RWPE1 (cell line): ENCODE measurements around the gene NR1I3.

Experiments used
- CTCF ChIA-PET: fragments of 350-600 bp; sonication (Branson Sonifier 250); formaldehyde crosslinking; extraction: SDS; loops from one replicate; lab custom pipeline; 2021; lab: Yijun Ruan, JAX
- POLR2A ChIA-PET: fragments of 400-600 bp; formaldehyde crosslinking; extraction: SDS; loops from one replicate; lab custom pipeline; 2020; ENCODE audit warnings: antibody characterized with exemption; ENCODE audit not compliant: low non-redundant PET; lab: Yijun Ruan, JAX
- DNase-seq: peaks from one replicate; pipeline ENCODE4 v3.0.0; 2012; ENCODE audit warnings: low spot score
- H3K27ac ChIP-seq: fragments of 450-650 bp; 2 replicates; pipeline ENCODE4 v1.5.1; 2017
- TF ChIP-seq, protein P1 (sequence below): fragments of 450-650 bp; conservative IDR thresholded peaks from 2 replicates; pipeline ENCODE4 v1.5.1; 2017; ENCODE audit warnings: low read depth, mild to moderate bottlenecking

NR1I3 gene

DNA sequence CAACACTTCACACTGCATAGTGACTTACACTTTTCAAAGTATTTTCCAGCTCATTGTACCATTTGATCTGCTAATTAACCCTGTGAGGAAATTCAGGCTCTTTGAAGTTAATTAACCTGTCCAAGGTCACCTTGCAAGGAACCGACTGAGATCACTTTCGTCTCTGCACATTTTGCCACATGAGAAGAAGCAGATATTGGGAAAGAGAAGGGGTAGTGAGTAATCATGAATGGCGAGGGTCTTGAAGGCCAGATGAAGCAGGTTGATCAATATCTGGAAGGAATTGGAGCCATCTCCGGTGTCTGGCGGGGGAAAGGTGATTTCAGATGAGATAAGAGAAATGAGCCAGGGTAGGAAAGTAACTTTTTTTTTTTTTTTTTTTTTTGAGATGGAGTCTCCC, 18.0 kb downstream of the NR1I3 start:
- H3K27ac ChIP-seq = no peak overlapping the region
- TF ChIP-seq, protein P1, sequence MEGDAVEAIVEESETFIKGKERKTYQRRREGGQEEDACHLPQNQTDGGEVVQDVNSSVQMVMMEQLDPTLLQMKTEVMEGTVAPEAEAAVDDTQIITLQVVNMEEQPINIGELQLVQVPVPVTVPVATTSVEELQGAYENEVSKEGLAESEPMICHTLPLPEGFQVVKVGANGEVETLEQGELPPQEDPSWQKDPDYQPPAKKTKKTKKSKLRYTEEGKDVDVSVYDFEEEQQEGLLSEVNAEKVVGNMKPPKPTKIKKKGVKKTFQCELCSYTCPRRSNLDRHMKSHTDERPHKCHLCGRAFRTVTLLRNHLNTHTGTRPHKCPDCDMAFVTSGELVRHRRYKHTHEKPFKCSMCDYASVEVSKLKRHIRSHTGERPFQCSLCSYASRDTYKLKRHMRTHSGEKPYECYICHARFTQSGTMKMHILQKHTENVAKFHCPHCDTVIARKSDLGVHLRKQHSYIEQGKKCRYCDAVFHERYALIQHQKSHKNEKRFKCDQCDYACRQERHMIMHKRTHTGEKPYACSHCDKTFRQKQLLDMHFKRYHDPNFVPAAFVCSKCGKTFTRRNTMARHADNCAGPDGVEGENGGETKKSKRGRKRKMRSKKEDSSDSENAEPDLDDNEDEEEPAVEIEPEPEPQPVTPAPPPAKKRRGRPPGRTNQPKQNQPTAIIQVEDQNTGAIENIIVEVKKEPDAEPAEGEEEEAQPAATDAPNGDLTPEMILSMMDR = no peak
- ChIA-PET CTCF (interaction anchor here (0.6 kb wide), 1 partner anchor 168 kb away, joined by 4 read pairs; no protein-coding TSS in a partner anchor), POLR2A (interaction anchor here (0.6 to 0.7 kb wide), 2 partner anchors 32 to 1955 kb away, joined by 3 to 4 read pairs; no protein-coding TSS in a partner anchor)
- DNase-seq = no peak

DNA sequence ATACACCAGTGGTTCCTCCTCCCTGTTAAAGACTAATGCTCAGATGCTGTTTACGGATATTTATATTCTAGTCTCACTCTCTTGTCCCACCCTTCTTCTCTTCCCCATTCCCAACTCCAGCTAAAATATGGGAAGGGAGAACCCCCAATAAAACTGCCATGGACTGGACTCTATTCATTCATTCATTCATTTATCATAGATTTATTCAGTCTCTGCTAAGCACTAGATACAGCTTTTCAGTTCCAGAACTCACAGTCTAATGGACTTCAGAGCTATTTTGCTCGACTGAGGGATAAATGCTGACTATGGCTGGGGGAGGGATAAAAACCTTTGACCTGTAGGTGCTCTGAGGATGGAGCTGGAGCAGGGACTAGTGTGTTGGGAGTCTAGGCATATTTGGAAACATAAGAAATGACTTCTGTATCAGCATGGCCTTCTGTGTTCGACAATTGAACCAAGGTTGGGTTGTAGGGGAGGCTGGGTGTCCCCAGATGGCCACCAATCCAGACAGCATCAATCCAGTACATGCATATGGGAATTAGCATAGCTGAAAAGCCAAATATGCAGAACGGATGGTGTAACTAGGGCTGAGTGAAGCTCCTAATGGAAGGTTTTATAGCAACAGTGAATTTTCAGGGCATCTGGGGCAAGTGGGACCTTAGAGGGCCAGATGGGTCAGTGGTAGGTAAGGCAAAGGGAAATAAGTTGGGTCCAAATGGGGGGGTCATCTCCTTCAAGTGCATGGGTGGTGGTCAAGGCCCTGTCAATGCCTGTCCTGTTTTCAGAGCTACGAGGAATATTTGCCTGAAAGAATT, 18.7 kb downstream of the NR1I3 start:
- POLR2A ChIA-PET = interaction anchor here (0.6 to 0.7 kb wide), 2 partner anchors 33 to 1956 kb away, joined by 3 to 4 read pairs; no protein-coding TSS in a partner anchor
- no peak overlapping the region for H3K27ac ChIP-seq
- no peak for DNase-seq
- CTCF ChIA-PET = interaction anchor here (0.5 to 1.0 kb wide), 3 partner anchors 9 to 168 kb away, joined by 3 to 4 read pairs (median 3); no protein-coding TSS in a partner anchor
- TF ChIP-seq, protein P1 = no peak

DNA sequence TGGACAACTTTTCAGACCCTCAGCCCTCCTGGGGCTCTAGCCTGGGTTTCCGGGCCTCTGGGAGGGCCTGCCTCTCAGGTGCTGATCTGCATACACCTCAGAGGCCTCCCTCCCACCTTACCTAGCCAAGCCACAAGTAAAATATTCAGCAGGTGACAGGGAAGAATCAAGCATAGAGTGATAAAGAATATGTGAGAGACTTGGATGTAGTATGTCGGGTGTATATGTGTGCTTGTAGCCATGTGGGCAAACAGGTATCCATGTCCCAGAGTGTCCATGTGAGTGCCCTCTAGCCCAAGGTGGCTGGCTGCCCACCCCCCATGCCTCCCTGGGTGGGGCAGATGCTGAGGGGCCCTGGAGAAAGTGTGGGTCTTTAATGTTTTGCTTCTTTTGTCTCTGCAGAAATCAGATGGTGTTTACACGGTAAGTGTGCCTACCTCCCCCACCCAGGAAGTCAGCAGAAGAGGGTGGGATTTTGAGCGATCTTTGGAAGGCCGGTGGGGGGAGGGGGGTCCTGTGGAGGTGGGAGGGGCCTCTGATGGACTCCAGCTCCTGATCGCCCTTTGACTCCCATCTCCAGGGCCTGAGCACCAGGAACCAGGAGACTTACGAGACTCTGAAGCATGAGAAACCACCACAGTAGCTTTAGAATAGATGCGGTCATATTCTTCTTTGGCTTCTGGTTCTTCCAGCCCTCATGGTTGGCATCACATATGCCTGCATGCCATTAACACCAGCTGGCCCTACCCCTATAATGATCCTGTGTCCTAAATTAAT, 19.5 kb downstream of the NR1I3 start:
- no peak overlapping the region for H3K27ac ChIP-seq
- ChIA-PET POLR2A (no interaction called here), CTCF (interaction anchor here (0.5 to 1.1 kb wide), 3 partner anchors 8 to 73 kb away, joined by 3 read pairs; no protein-coding TSS in a partner anchor)
- TF ChIP-seq, protein P1 = no peak
- DNase-seq = no peak

DNA sequence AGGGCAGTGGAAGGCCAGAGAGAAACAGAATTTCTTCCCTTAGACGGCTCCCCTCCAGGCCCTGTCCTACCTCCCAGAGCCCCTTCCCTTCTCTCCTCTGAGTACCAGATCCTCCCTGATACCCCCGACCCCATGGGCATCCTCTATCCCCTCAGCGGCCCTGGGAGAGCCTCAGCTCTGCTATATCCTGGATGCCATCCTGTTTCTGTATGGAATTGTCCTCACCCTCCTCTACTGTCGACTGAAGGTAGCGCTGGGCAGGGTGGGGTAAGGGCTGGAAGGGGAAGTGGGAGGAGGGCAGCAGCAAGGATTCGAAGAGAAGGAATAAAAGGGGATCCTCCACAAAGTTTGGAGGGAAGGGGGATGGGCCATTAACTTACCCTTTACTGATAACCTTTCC, 20.2 kb downstream of the NR1I3 start:
- ChIA-PET POLR2A (no interaction called here), CTCF (interaction anchor here (0.6 to 1.1 kb wide), 2 partner anchors 9 to 73 kb away, joined by 3 read pairs; no protein-coding TSS in a partner anchor)
- DNase-seq = no peak
- TF ChIP-seq, protein P1 = no peak
- H3K27ac ChIP-seq = no peak overlapping the region

DNA sequence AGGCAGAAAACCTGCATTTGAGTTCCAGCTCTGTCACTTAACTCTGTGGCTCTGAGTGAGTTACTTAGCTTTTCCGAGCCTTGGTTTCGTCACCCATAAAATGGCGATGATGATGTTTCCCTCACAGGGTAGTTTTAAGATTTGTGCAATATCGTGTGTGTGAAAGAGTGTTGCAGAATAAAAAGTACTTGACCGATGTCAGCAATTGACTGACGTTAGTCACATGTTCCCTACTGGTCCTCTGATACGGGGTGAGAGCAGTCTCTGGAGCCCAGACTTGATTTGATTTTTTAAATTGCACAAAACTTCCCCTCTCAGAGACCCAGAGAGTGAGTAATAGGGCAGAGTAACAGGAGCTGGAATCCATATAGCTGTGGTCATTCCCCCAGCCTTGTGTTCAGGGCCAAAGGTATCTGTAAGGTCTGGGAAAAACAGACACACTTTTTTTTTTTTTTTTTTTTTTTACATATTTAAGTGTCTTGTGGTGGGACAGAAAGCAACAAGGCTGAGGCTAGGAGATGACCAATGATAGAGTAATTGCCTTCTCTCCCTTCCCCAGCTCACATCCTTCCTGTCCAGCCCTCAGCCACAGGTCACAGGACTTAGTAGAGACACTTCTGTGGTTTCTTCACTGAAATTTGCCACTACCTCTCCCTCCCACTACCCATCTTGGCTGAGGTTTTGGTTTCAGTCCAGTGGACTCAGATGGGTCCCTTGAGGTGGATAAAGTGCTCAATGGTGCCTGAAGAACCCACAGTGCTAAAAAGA, 20.9 kb downstream of the NR1I3 start:
- ChIA-PET CTCF (interaction anchor here (0.6 kb wide), 1 partner anchor 9 kb away, joined by 3 read pairs; no protein-coding TSS in a partner anchor), POLR2A (no interaction called here)
- H3K27ac ChIP-seq = no peak overlapping the region
- DNase-seq = no peak
- TF ChIP-seq, protein P1 = no peak

DNA sequence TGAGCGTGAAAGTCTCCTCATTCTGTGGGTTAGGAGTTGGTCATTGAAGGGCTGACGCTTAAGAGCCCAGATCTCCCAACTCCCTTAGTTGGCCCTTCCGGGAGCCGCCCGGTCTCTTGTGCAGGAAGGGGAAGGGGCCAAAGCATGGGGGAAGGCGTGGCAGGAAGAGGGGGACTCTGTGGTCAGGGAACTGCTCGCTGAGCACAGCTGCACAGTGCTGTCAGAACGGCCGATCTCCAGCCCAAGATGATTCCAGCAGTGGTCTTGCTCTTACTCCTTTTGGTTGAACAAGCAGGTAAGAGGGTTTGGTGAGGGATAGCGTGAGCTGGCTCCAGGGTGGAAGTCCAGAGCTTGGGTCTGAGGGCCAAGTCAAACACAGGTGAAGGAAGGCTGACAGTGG, 22.9 kb downstream of the NR1I3 start, which contains the start of gene FCER1G:
Gene FCER1G (plus strand): TSS at position 220 of the 400 bp plus-strand sequence. CDS start 27 bp downstream, at position 247.
- DNase-seq = no peak
- ChIA-PET POLR2A (no interaction called here), CTCF (interaction anchor here (1.2 kb wide), 1 partner anchor 76 kb away, joined by 4 read pairs; no protein-coding TSS in a partner anchor)
- no peak within 1 kb of the TSS for H3K27ac ChIP-seq
- TF ChIP-seq, protein P1 = no peak
